GM21360 (cell line): Measurements from ENCODE around the gene MAGOH.
A peak's percentile ranks its signal among the peaks of the same experiment; 100 is the strongest.
"Not testable (repeated sequence)": the region's sequence is repeated elsewhere in the genome, so short reads cannot be mapped to it uniquely, and the experiment has no call there.

Experiments
- ATAC-seq: cut with Tn5 transposase; IDR thresholded peaks from one replicate; pipeline ENCODE4 v1.9.1; 2021; ENCODE audit warnings: mild to moderate bottlenecking, moderate library complexity; ENCODE audit not compliant: unreplicated experiment

The MAGOH gene

DNA sequence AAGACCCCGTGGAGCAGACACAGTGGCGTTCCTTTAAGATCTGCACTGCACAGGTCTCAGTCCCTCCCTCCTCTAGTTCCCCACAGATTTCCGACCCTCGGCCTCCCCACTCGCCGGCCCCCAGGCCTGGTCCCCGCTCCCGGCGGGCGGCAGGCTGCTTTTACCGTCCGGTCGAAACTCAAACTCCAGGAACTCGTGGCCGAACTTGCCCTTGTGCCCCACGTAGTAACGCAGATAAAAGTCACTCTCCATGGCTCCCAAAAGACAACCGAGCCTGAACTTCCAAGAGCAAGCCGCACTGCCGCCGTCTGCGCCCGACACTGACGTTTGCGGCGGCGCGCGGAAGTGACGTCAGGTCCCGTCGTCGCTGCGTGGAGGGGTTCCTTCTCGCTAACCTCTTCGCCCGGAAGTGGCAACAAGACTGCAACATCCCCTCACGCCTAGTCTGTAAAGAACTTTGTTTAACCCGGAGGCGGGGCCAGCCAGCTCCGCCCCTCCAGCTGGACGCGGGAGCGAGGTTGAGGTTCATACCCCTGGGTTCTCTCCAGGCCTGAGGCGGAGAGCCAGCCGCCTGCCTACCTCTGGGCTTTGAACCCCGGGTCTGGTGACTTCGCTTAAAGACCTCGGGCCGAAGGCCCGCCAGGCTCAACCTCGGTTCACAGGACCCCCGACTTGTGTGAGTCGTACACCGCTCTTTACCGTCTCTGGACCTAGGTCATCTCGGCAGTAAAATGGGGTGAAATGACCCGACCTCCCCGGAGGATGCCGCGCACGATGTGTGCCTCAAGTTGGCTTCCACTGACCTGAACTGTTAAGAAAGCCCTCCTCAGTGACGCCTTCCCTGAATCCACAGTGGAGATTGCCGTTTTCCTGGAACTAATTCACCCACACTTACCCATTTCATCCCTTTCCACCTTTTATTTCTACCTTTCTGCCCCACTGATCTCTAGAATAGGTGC, at the start of gene MAGOH:
Gene MAGOH (minus strand): TSS at position 322 of the 959 bp plus-strand sequence. CDS start 70 bp downstream, at position 252.
- peak; percentile 93 for ATAC-seq

DNA sequence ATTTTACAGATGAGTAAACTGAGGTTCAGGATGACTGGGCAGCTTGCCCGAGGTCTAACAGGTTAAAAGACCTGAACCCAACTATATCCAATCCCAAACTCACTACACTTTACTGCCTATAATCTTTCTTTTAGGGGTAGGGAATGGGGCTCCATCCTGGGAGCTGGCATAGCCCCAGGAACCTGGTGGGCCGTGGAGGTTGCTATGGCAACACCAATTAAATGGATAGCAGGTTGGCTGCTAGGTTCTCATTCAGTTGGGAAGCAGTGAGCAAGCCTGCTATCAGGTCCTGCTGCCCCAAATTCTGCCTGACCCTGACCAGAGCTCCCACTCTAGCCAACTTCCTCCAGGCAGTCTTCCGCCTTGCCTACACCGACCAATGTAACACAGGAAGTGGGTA, 48.6 kb upstream of the MAGOH start:
- no peak for ATAC-seq

DNA sequence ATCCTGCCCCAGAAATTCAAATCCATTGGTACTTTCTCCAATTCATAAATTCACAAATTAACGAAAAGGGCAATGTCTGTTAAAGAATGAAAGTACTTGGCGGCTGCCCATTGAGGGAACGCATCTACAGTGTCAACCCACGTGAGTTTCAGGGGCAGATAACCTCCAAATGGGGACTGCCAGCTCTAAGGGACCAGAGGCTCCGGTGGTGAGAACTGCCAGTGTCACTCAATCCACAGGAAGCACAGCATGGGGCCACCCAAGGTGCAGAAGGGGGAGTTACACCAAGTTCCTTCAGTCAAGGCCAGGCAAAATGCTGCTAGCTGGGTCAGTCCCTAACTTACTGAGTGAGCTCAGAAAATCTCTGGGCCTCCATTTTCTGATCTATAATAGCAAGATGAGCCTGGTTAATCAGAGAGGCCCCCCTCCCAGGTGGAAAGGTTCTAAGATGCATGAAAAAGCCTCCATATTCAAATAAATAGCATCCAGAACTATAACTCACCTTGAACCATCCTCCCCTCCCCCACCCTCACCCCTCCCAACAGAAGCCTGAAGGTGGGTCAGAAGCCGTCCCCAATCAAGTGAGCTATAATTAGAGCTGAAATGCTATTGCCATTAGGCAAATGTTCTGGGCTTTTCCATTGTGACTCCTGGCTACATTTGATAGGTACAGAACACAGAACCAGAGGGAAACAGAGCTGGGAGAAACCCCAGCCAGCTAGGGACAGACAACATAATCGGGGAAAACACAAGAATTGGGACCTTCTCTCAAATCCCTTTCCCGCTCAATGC, 47.8 kb upstream of the MAGOH start:
- ATAC-seq = no peak

DNA sequence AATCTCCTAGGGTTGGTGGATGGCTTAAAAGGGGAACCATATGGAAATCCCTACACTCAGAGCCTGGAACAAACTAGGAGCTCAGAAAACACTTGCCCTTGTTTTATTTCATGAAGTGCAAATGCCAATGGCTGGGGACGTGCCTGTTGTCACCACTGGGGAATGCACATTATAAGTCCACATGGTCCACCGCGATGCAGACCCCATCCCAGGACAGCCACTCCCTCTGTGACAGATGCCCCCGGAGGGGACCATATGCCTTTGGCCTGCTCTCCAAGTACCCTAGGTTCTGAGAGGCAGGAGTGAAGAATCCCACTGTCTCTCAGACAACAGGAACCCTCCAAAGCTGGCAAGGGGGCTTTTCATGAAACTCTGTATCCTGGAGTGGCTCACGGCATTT, 47.2 kb upstream of the MAGOH start:
- no peak for ATAC-seq

DNA sequence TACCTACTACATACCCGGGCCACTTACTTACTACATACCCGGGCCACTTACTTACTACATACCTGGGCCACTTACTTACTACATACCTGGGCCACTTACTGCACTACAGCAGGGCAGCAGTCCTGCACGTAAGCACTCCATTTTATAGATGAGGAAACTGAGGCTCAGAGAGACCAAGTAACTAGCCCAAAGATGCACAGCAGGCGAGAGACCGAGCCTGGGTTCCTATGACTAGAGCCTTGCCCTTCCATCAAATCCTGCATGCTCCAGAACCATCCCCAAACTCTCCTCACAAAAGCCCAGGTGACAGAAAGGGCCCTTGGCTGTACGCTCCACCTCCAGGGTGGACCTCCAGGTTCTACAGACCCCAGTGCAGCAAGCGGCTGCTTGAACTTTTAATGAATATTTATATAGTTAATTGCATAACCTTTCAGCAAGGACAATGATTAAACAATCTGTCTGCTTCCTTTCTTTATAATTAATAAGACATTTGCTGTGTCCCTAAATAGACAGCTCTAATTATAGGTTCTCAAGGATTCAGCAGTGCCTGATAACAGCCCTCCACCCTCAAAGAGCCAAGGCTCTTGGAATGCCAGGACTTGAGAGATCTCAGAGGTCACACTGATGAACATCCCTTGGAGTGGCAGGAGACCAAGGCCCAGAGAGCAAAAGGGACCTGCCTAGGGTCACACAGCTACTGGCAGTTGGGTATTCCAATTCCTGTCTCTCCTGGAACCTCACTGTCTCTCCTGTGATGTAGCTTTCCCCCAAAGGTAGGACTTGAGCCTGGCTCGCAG, 46.1 kb upstream of the MAGOH start:
- no peak for ATAC-seq

DNA sequence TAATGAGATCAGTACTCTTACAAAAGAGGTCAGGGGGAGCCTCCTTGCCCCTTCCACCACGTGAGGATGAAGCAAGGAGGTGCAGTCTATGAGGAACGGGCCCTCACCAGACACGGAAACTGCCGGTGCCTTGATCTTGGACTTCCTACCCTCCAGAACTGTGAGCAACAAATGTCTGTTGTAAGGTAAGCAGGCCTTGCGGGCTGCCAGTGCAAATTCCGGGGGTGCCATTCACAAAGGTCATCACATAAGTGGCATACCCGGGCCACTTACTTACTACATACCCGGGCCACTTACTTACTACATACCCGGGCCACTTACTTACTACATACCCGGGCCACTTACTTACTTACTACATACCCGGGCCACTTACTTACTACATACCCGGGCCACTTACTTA, 44.8 kb upstream of the MAGOH start:
- ATAC-seq = not testable (repeated sequence)

DNA sequence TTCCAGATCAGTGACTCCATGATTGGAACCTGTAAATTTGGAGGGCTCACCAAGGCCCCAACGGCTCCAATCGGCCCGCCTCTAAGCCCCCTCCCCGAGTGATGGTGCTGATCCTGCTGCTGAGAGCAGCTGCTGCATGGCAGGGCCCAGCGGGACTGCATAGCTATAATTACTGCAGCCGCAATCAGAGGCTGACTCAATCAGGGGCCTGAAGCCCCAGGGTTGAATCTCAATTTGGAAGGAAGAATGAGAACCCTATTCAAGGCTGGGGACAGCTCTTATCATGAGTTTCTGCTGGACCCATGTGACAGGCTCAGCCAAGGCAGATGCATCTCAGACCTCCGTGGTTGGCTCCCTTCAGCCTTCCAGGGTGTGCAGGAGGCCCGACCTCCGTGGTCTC, 42.8 kb upstream of the MAGOH start:
- ATAC-seq = no peak

DNA sequence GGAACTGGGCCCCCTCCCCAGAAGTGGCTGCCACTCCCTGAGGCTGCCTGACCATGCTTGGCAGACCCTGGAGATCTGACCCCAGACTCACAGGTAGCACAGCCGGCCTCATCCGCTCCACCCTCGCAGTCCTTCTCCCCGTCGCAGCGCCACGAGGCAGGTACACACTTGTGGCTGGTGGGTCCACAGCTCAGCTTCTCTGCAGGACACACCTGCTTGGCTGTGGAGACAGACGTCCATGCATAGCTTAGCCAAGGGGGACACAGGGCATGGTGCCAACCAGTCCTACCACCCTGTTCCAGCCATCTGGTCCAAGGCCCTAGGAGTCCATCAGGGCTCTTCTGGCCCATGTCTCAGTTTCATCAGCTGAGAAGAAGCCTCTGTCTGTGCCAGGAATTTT, 42.2 kb upstream of the MAGOH start:
- no peak for ATAC-seq

DNA sequence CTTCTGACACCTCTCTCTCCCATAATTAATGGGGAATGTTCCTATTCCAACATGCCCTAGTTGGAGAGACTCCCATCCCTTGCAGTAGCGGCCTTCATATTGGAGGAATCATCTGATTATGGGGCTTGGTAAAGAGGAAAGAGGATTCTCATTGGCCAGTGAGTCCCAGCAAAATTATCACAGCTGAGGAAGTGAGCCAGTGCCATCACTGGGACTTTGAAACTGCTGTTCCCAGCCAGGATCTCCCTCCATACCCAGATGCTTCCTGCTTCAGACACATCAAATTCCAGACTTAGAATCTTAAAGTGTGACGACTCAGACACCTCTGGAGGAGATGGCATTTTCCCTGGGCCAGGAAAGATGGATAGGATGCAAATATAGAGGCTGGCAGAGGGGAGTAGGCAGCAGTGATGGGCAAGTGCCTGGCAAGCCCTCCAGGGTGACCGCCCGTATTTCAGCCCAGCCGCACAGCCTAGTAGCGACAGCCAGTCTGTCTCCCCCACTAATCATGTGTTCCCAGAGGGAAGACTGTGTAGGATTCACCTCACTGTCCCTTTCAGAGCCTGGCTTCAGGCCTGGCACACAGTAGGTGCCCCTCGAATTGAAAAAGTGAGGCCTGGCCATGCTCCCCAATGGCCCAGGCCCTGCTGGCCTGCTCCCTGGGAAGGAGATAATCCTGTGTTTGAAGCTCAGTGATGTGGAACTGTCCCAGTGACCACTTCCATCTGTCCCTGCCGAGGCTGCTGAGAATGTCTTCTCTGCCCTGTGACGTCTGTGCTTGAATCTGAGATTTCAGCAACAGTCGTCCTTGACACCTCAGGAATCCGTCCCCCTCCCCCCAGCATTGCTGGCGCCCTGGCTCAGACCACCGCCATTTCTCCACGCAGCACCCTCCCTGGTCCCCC, 41.2 kb upstream of the MAGOH start:
- ATAC-seq = no peak

DNA sequence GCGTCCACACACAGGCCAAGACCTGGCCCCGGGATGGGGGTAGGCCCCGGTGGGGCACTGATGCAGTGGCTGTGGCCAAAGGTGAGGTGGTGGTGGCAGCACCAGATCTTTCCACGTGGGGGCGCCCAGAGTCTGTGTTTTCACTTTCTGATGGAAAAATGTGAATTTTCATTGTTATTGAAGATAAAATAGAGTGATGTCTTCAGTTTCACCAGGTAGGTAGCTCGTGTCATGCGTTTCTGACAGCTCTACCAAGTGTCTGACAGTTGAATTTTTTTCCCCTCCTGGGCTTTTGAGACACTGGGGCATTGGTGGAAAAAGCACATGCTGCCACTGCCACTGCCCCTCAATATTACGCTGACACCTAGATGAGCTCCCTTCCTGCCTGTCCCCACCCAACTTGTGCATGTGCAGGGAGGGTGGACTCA, 40.0 kb upstream of the MAGOH start:
- no peak for ATAC-seq

DNA sequence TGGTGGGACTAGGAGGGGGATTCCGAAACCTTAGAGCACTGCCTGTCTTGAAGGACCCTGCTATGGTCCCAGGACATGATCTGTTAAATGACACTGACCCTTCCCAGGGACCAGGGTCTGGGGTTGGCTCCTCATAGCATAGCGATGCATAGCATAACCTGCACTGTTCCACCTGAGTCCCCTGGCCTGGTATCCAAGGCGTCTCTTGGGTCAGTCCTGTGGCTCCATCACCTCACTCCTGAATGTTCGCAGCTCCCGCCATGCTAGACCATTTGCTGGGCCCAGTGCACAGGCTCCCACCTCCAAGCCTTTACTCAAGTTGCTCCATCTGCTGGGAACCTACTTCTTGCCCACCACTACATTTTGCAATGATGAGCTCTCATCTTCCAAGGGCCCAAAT, 39.0 kb upstream of the MAGOH start:
- no peak for ATAC-seq

DNA sequence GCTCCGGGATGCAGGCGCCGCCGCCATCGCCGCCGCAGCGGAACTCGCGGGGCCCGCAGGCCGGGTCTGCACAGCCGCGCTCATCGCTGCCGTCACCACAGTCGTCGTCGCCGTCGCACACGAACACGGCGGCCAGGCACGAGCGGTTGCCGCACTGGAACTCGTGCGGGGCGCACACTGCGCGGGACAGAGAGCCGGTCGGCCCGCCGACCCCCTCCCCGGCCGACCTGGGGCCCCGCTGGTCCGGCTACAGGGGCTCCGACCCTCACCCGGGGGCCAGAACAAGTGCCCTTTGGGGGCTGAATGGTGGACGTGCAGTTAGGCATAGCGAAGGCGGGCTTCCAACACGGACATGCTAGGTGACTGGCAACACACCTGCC, 38.6 kb upstream of the MAGOH start:
- no peak for ATAC-seq

DNA sequence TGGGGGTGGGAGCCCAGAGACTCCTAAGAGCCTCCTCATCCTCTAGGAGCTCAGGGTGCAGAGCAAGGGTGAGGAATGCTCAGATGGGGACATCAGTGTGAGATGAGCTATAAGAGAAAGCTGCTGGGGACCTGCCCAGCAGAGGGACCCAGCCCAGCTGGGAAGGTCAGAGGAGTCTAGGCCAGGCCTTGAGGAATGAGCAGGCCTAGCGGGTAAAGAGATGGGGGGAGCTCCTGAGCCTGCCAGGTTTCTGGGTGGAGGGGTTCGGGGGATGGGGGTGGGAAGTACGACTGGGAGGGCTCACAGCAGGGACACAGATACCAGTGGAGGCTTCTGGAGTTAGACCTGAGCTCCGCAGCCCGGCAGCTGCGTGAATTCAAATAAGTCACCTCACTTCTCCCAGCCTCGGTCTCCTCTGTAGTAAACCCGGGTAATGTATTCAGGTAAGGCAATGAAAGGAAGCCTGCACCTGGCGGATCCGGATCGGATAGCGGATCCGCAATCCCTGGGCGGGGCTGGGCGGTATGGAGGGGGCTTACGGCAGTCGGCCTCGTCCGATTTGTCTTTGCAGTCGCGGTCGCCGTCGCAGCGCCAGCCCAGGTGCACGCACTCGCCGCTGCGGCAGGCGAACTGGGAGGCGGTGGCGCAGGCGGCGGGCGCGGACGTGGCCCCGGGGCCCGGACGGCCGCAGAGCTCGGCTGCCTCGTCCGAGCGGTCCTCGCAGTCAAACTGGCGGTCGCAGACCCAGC, 38.0 kb upstream of the MAGOH start:
- no peak for ATAC-seq

DNA sequence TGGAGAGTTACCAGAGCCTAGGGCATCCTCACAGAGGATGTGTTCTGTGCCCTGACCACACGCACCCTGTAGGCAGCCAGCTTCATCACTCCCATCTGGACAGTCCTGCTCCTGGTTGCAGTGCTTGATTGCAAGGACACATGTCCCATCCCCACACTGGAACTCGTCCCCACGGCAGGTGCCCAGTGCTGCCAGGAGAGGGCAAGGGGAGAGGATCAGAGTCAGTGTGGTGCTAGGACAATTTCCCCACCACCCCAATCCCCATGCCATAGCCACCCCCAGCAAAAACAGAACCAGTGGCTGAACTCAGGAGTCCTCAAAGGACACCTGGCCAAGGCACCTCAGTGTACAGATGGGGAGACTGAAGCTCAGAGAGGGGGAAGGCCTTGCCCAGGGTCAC, 37.2 kb upstream of the MAGOH start:
- ATAC-seq = no peak

DNA sequence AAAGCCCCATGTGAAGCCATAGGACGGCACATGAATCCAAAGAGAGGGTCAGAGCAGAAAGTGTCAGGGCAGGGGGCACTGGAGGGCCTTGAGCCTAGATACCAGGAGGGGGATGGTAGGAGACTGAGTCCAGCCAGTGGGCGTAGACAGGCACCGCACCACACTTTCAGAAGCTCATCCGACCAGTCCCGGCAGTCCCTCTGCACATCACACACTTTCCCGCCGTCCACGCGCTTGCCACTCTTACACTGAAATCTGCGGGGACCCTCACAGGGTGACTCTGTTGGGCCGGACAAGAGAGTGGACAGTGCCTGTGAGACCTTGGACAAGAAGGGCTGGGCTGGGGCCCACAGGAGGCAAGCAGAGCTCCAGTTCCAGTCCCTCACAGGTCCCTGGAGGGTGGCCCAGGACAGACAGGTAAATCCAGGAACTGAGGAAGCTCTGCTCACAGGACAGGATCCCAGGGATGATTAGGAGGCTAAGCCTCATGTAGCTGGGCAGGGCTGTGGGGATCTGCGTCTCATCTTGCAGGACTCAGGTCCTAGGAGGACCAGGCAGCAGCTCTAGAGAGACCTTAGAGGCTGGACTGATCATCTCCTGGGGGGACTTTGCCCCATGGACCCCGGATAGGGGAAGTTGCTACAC, 36.3 kb upstream of the MAGOH start:
- no peak for ATAC-seq

DNA sequence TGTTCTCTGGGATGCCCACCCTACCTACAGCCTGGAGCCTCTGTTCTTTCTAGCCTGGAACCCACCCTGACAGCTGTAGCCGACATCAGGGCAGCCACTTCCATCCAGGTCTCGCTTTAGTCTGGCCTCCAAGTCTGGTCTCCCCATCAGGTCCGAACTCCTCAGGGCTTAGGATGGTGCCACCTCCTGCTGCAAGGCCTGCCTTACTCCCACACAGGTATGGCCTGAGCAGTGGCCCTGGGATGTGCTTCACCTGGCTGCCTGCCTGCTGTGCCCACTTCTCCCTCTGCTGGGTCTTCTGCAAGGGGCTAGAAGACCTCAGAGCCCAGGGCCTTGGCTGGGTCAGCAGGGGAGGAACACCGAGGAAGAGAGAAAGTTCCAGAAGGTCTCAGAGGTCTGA, 35.7 kb upstream of the MAGOH start:
- ATAC-seq = no peak

DNA sequence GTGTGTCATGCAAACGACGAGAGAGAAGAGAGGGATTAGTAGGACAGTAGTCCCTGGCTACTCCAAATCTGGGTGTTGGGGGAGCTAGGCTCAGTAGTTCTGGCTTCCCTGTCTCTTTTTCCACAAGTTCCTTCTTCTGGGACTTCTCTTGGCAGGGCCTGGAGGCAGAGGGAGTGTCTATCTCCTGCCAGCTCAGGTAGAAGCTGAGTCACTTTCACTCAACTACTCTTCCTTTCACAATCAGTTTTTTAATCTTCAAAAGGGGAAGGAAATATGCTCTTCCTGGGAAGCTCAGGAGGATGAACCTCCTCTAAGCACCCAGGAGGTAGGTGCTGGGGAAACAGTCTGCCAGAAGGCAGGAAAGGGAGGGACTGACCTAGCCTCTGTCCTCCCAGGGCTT, 35.2 kb upstream of the MAGOH start:
- ATAC-seq = no peak

DNA sequence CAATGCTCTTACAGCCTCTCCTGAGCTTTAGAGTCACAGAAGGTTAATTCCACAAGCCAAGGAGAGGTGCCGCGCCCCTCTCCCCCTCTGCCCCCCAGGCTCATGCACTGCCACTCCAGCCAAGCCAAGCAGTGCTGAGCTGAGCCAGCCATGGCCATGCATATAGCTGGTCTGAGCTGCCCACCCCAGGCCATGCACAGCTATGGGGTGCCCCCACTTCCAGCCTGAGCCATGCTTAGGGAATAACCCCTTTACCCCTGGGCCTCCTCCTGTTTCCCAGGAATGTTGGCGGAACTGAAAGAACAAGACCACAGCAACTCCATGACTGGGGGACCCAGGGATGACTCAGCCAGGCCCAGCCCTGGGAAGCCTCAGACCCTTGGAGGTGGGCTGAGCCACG, 34.0 kb upstream of the MAGOH start:
- ATAC-seq = no peak
